K562 (cell line): ENCODE measurements around the gene PIRT. TPM values are rescaled to one million over a fixed set of nuclear protein-coding genes. Genes with fewer than 3 reads are reported as not detected.

Experiments
- ATAC-seq: fragments of 200-7000 bp; cut with Tn5 transposase; 3 replicates; pipeline ENCODE4 v1.9.1; 2020; ENCODE audit warnings: moderate library complexity
- BruUV-seq: library from RNA; stranded (reverse); fragments of 400-500 nt; replicated peaks from 2 replicates; lab custom pipeline; 2021; lab: Mats Ljungman, UMichigan
- CTCF ChIA-PET: fragments of 300-600 bp; formaldehyde crosslinking; extraction: SDS; loops from one replicate; lab custom pipeline; 2021; ENCODE audit warnings: low intra/inter-chr PET ratio; lab: Yijun Ruan, JAX
- POLR2A ChIA-PET: fragments of 300-600, 350-650 bp; sonication (Branson Sonifier 250); formaldehyde crosslinking; extraction: SDS; loops from one replicate; lab custom pipeline; 2021; ENCODE audit warnings: antibody characterized with exemption, inconsistent platforms; lab: Yijun Ruan, JAX
- DNase-seq, 4 experiments: peaks; one replicate each; pipeline versions ENCODE4 v3.0.0 to v3.0.0-alpha.2; 2011 to 2018; ENCODE audit warnings: low spot score in 3 of 4, mixed read lengths in 3 of 4; ENCODE audit errors: extremely low read depth in 1 of 4
- FAIRE-seq: peaks from 2 replicates; lab custom pipeline; 2011; peaks lifted over from hg19 to GRCh38; lab: Jason Lieb, UNC
- H2AFZ ChIP-seq: 2 replicates; pipeline ENCODE4 v1.6.0; 2011; ENCODE audit warnings: low read depth, low read length, control low read depth, inconsistent platforms
- H3K27ac ChIP-seq: fragments of 200-600 bp; 3 replicates; pipeline ENCODE4 v1.8.0; 2011; ENCODE audit warnings: low read depth, mild to moderate bottlenecking, control low read depth, inconsistent platforms, low read length, moderate library complexity, mixed read lengths; ENCODE audit errors: extremely low read depth
- H3K27me3 ChIP-seq, 2 experiments: fragments of 300-600 bp in 1 of 2; 2 replicates in 1 of 2; 3 replicates in 1 of 2; pipeline versions ENCODE4 v1.6.0 to v1.8.0; 2011; ENCODE audit warnings: inconsistent platforms in 2 of 2, low read length in 2 of 2, mild to moderate bottlenecking in 1 of 2, mixed read lengths in 1 of 2, moderate library complexity in 1 of 2; ENCODE audit not compliant: control insufficient read depth in 2 of 2, insufficient read depth in 2 of 2
- H3K36me3 ChIP-seq: fragments of 300-600 bp; 3 replicates; pipeline ENCODE4 v1.8.0; 2011; ENCODE audit warnings: mild to moderate bottlenecking, low read length, inconsistent platforms; ENCODE audit not compliant: control insufficient read depth, insufficient read depth
- H3K4me1 ChIP-seq, 2 experiments: fragments of 200-600 bp in 1 of 2; replicated peaks in 1 of 2; 2 replicates in 1 of 2; 3 replicates in 1 of 2; pipeline versions ENCODE4 v1.5.1 to v1.8.0; 2011; ENCODE audit warnings: inconsistent platforms in 2 of 2, low read length in 2 of 2, mild to moderate bottlenecking in 1 of 2, mixed read lengths in 1 of 2, moderate library complexity in 1 of 2; ENCODE audit not compliant: control insufficient read depth in 2 of 2, insufficient read depth in 2 of 2
- H3K4me2 ChIP-seq: 2 replicates; pipeline ENCODE4 v1.6.1; 2011; ENCODE audit warnings: low read length, control low read depth, inconsistent platforms, mixed read lengths; ENCODE audit not compliant: insufficient read depth
- H3K4me3 ChIP-seq: fragments of 200-600 bp; sonication (generic), shearing (Covaris generic); 2 replicates; pipeline ENCODE4 v1.5.1; 2016; ENCODE audit warnings: control low read depth, inconsistent platforms
- H3K79me2 ChIP-seq: fragments of 200-600 bp; 3 replicates; pipeline ENCODE4 v1.8.0; 2011; ENCODE audit warnings: low read length, inconsistent platforms; ENCODE audit not compliant: control insufficient read depth, insufficient read depth
- H3K9ac ChIP-seq, 2 experiments: 2 replicates each; pipeline versions ENCODE4 v1.6.0 to v1.6.1; 2011; ENCODE audit warnings: low read depth in 2 of 2, low read length in 2 of 2, control low read depth in 1 of 2, inconsistent platforms in 1 of 2, mild to moderate bottlenecking in 1 of 2, mixed read lengths in 1 of 2; ENCODE audit not compliant: insufficient read depth in 1 of 2
- H3K9me1 ChIP-seq: one replicate; pipeline ENCODE4 v1.6.0; 2011; ENCODE audit warnings: inconsistent platforms, mild to moderate bottlenecking, low read length, moderate library complexity; ENCODE audit not compliant: control insufficient read depth, insufficient read depth
- H3K9me3 ChIP-seq: replicated peaks from 2 replicates; pipeline ENCODE4 v1.5.1; 2011; ENCODE audit warnings: low read depth, low read length, inconsistent platforms; ENCODE audit not compliant: control insufficient read depth, insufficient read depth
- H4K20me1 ChIP-seq: replicated peaks from 2 replicates; pipeline ENCODE4 v1.6.1; 2011; ENCODE audit warnings: low read length, inconsistent platforms, mixed read lengths; ENCODE audit not compliant: control insufficient read depth, insufficient read depth
- CAMTA2 ChIP-seq: fragments of 250-450 bp; sonication (Bioruptor Pico); conservative IDR thresholded peaks from 2 replicates; pipeline ENCODE4 v1.5.1; 2022
- COPS2 ChIP-seq: fragments of 450-650 bp; conservative IDR thresholded peaks from 2 replicates; pipeline ENCODE4 v1.6.1; 2016; ENCODE audit warnings: mild to moderate bottlenecking, moderate library complexity
- CTBP1 ChIP-seq: fragments of 450-650 bp; IDR thresholded peaks from 2 replicates; pipeline ENCODE4 v1.6.1; 2016; ENCODE audit warnings: borderline replicate concordance
- ELK1 ChIP-seq: sonication (generic); formaldehyde crosslinking; IDR thresholded peaks from 2 replicates; pipeline ENCODE4 v1.8.1; 2022; ENCODE audit warnings: missing genetic modification reagents
- HDAC2 ChIP-seq: fragments of 450-650 bp; IDR thresholded peaks from 2 replicates; pipeline ENCODE4 v1.6.1; 2016; ENCODE audit warnings: mild to moderate bottlenecking
- ILF3 ChIP-seq: fragments of 450-650 bp; IDR thresholded peaks from 2 replicates; pipeline ENCODE4 v1.6.1; 2018; ENCODE audit warnings: antibody characterized with exemption, mild to moderate bottlenecking, moderate library complexity, borderline replicate concordance
- MXD1 ChIP-seq: fragments of 250-450 bp; sonication (Bioruptor Pico); IDR thresholded peaks from 2 replicates; pipeline ENCODE4 v1.8.0; 2021; ENCODE audit warnings: borderline replicate concordance, mild to moderate bottlenecking, moderate library complexity; ENCODE audit not compliant: poor library complexity, severe bottlenecking
- MXI1 ChIP-seq: IDR thresholded peaks from 2 replicates; pipeline ENCODE4 v1.6.1; 2011; ENCODE audit warnings: low read depth, mild to moderate bottlenecking, improper control_type of control experiment, low read length
- NFE2L1 ChIP-seq: fragments of 450-650 bp; IDR thresholded peaks from 2 replicates; pipeline ENCODE4 v1.6.1; 2016; ENCODE audit warnings: missing genetic modification characterization, low read depth, mild to moderate bottlenecking, missing compliant biosample characterization, moderate library complexity, borderline replicate concordance
- PHB ChIP-seq: fragments of 250-450 bp; sonication (Bioruptor Pico); IDR thresholded peaks from 2 replicates; pipeline ENCODE4 v1.5.0; 2021
- RBFOX2 ChIP-seq: fragments of 200-400 bp; formaldehyde crosslinking; IDR thresholded peaks from 2 replicates; pipeline ENCODE4 v1.6.1; 2017; ENCODE audit warnings: low read depth, mild to moderate bottlenecking, low read length, moderate library complexity
- RHOXF2B ChIP-seq: fragments of 250-450 bp; sonication (Bioruptor Pico); conservative IDR thresholded peaks from 2 replicates; pipeline ENCODE4 v1.5.1; 2021
- SAP30 ChIP-seq: fragments of 200-600 bp; sonication (generic); IDR thresholded peaks from 2 replicates; pipeline ENCODE4 v1.6.1; 2012; ENCODE audit warnings: borderline replicate concordance, low read depth, mild to moderate bottlenecking, moderate library complexity, low read length, control low read depth, inconsistent platforms; ENCODE audit not compliant: insufficient read depth, poor library complexity, severe bottlenecking
- XRCC3 ChIP-seq: fragments of 450-650 bp; IDR thresholded peaks from 2 replicates; pipeline ENCODE4 v1.6.1; 2017; ENCODE audit warnings: mild to moderate bottlenecking, moderate library complexity
- ZBED1 ChIP-seq: IDR thresholded peaks from 2 replicates; pipeline ENCODE4 v1.6.1; 2014
- ZNF121 ChIP-seq: sonication (generic); formaldehyde crosslinking; conservative IDR thresholded peaks from 2 replicates; pipeline ENCODE4 v1.8.0; 2022; ENCODE audit warnings: missing genetic modification reagents
- WGBS: fragments of 100-300 bp; shearing (Covaris generic); methylation state at CpG from one replicate; pipeline ENCODE4 v1.1.6; 2016; ENCODE audit warnings: low coverage, mixed read lengths; ENCODE audit not compliant: insufficient coverage; ENCODE audit errors: missing lambda C conversion rate; 5-methylcytosine and 5-hydroxymethylcytosine counted together
- in situ Hi-C: fragments of 300-500 bp; cut with MboI; formaldehyde crosslinking; loops from 4 replicates; pipeline ENCODE4 v1.15.0; 2018; ENCODE audit warnings: inconsistent platforms, mixed read lengths
- intact Hi-C: fragments of 100-400 bp; cut with micrococcal nuclease; formaldehyde crosslinking; loops from 2 replicates; pipeline ENCODE4 v1.14.2; 2022
- polyA plus RNA-seq, 8 experiments: library from polyadenylated mRNA; depleted of rRNA in 4 of 8; stranded (reverse) in 5 of 8; unstranded in 3 of 8; fragments of >200 nt; fragmentation: Nextera tagmentation in 2 of 8; fragmentation: Illumina TruSeq in 1 of 8; extraction: Ambion mirVana in 2 of 8; extraction: Trizol in 1 of 8; gene quantifications; 2 replicates each; pipeline versions ENCODE4 v1.2.1 to v1.2.3, GENCODE V29; 2011 to 2014; ENCODE audit warnings: inconsistent platforms in 1 of 8, missing spikeins in 1 of 8
- total RNA-seq, 7 experiments: library from RNA; depleted of rRNA in 6 of 7; stranded (reverse); fragments of >200 nt in 6 of 7; fragmentation: Illumina TruSeq in 2 of 7; extraction: Trizol in 2 of 7; gene quantifications; 2 replicates each; pipeline versions ENCODE4 v1.2.1 to v1.2.3, GENCODE V29; 2011 to 2021; ENCODE audit warnings: low replicate concordance in 1 of 7
- TF ChIP-seq, protein P1 (sequence below): sonication (generic); formaldehyde crosslinking; IDR thresholded peaks from 2 replicates; pipeline ENCODE4 v1.8.0; 2022; ENCODE audit warnings: mild to moderate bottlenecking, missing genetic modification reagents

PIRT gene
- total and polyA plus RNA-seq, 9 of the 15 experiments (the other 6 are each of a cell fraction or from before 2014, with no cell fraction given): not detected

- TF ChIP-seq MXI1 (no peak), HDAC2 (no peak), CAMTA2 (CRISPR knock-in tag) (no peak), RBFOX2 (no peak), ILF3 (no peak), ZNF121 (CRISPR knock-in tag) (no peak), MXD1 (no peak), ELK1 (CRISPR knock-in tag) (no peak), COPS2 (no peak)
- TF ChIP-seq, protein P1, sequence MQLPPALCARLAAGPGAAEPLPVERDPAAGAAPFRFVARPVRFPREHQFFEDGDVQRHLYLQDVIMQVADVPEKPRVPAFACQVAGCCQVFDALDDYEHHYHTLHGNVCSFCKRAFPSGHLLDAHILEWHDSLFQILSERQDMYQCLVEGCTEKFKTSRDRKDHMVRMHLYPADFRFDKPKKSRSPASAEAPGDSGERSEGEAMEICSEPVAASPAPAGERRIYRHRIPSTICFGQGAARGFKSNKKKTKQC (CRISPR knock-in tag): no peak
- TF ChIP-seq, all 486 proteins: peak for 0
Observed at GRCh38 chr17:10821770-10822169, 16.1 kb downstream of the PIRT start (continued).

- H3K27me3 ChIP-seq: no peaks in the 10 kb centered on the region; a peak in 1 of 5 replicates
- no peaks in the 10 kb centered on the region for H3K9me1 ChIP-seq
- no TSS peak for BruUV-seq
- DNase-seq (no peak), FAIRE-seq (no peak), ATAC-seq (no peak)
- H3K36me3 ChIP-seq: no peaks in the 10 kb centered on the region
- H3K9me3 ChIP-seq: no peaks in the 10 kb centered on the region
- in situ Hi-C loops (no loop called here), intact Hi-C loops (no loop called here)
- H3K4me2 ChIP-seq: no peak overlapping the region
- no peak overlapping the region for H3K4me3 ChIP-seq
- WGBS: 0% methylated on average over 2 of the region's 4 CpGs
- H4K20me1 ChIP-seq: no peaks in the 10 kb centered on the region
- ChIA-PET CTCF (no interaction called here), POLR2A (no interaction called here)
- H2AFZ ChIP-seq: no peak overlapping the region
- no peak overlapping the region for H3K27ac ChIP-seq
- no peaks in the 10 kb centered on the region for H3K79me2 ChIP-seq
- no peaks in the 10 kb centered on the region for H3K4me1 ChIP-seq
- H3K9ac ChIP-seq: no peak overlapping the region
- no peak for TF ChIP-seq CTBP1
- TF ChIP-seq ZBED1: no peak
- no peak for TF ChIP-seq SAP30
- no peak for TF ChIP-seq XRCC3
- TF ChIP-seq RHOXF2B (CRISPR knock-in tag): no peak
- TF ChIP-seq NFE2L1: no peak
- TF ChIP-seq PHB: no peak
Observed at GRCh38 chr17:10821054-10821453, 16.8 kb downstream of the PIRT start.
